H1 (cell line): ENCODE data around the gene VPS13D. TPM values are rescaled to one million over a fixed set of nuclear protein-coding genes. Genes with fewer than 3 reads are reported as not detected.

Experiments
- CTCF ChIA-PET: fragments of 300-600 bp; sonication (Branson Sonifier 250); formaldehyde crosslinking; loops from one replicate; lab custom pipeline; 2021; ENCODE audit not compliant: partially characterized antibody; lab: Charles Lee
- POLR2A ChIA-PET: fragments of 300-600 bp; sonication (Branson Sonifier 250); formaldehyde crosslinking; loops from one replicate; lab custom pipeline; 2021; ENCODE audit warnings: inconsistent platforms; ENCODE audit not compliant: partially characterized antibody; lab: Charles Lee
- DNase-seq, 2 experiments: peaks; one replicate each; pipeline versions ENCODE4 v3.0.0 to v3.0.0-alpha.2; 2010 to 2022; ENCODE audit warnings: low spot score in 2 of 2, low read depth in 1 of 2, mixed read lengths in 1 of 2
- FAIRE-seq: peaks from 2 replicates; lab custom pipeline; 2011; peaks lifted over from hg19 to GRCh38; lab: Jason Lieb, UNC
- H2AFZ ChIP-seq: 2 replicates; pipeline ENCODE4 v1.8.1; 2012; ENCODE audit warnings: low read length, inconsistent platforms
- H2AK5ac ChIP-seq: 2 replicates; pipeline ENCODE4 v1.6.1; 2013; ENCODE audit warnings: low read depth, low read length
- H2BK120ac ChIP-seq: replicated peaks from 2 replicates; pipeline ENCODE3; 2013; ENCODE audit warnings: low read depth, low read length, inconsistent platforms
- H2BK12ac ChIP-seq: 2 replicates; pipeline ENCODE4 v1.6.1; 2013; ENCODE audit warnings: low read depth, low read length
- H2BK15ac ChIP-seq: 2 replicates; pipeline ENCODE4 v1.6.1; 2013; ENCODE audit warnings: low read length
- H2BK20ac ChIP-seq: 2 replicates; pipeline ENCODE4 v1.6.1; 2013; ENCODE audit warnings: low read length
- H2BK5ac ChIP-seq: 2 replicates; pipeline ENCODE4 v1.6.1; 2013; ENCODE audit warnings: low read depth, low read length
- H3K14ac ChIP-seq: 2 replicates; pipeline ENCODE4 v1.6.1; 2013; ENCODE audit warnings: inconsistent platforms; ENCODE audit not compliant: insufficient read length
- H3K18ac ChIP-seq: 2 replicates; pipeline ENCODE4 v1.6.1; 2013; ENCODE audit warnings: low read length; ENCODE audit errors: extremely low read depth
- H3K23ac ChIP-seq: 2 replicates; pipeline ENCODE4 v1.6.1; 2013; ENCODE audit warnings: inconsistent platforms; ENCODE audit not compliant: insufficient read length
- H3K23me2 ChIP-seq: 2 replicates; pipeline ENCODE4 v1.6.1; 2013; ENCODE audit warnings: low read depth, low read length
- H3K27ac ChIP-seq: 2 replicates; pipeline ENCODE4 v1.6.1; 2011; ENCODE audit warnings: low read depth, low read length, inconsistent platforms
- H3K27me3 ChIP-seq, 4 experiments: replicated peaks in 1 of 4; 1 replicate in 1 of 4; 2 replicates in 3 of 4; pipeline versions ENCODE4 v1.6.1 to v1.8.1; 2011 to 2013; ENCODE audit warnings: low read length in 3 of 4, mild to moderate bottlenecking in 3 of 4, inconsistent platforms in 2 of 4, mixed read lengths in 2 of 4, moderate library complexity in 1 of 4; ENCODE audit not compliant: control insufficient read depth in 3 of 4, insufficient read depth in 3 of 4; ENCODE audit errors: extremely low read depth in 1 of 4
- H3K36me3 ChIP-seq, 4 experiments: 2 replicates each; pipeline versions ENCODE4 v1.6.1 to v1.8.1; 2011 to 2013; ENCODE audit warnings: mild to moderate bottlenecking in 4 of 4, low read length in 3 of 4, moderate library complexity in 2 of 4, control low read depth in 1 of 4, inconsistent platforms in 1 of 4; ENCODE audit not compliant: insufficient read depth in 4 of 4, control insufficient read depth in 2 of 4
- H3K4ac ChIP-seq: replicated peaks from 2 replicates; pipeline ENCODE3; 2013; ENCODE audit warnings: low read length, low read depth, mixed read lengths, inconsistent platforms; ENCODE audit not compliant: insufficient read length
- H3K4me1 ChIP-seq, 4 experiments: replicated peaks in 1 of 4; 1 replicate in 1 of 4; 2 replicates in 3 of 4; pipeline versions ENCODE4 v1.6.1 to v1.8.1; 2011 to 2013; ENCODE audit warnings: low read length in 3 of 4, inconsistent platforms in 2 of 4, mixed read lengths in 1 of 4; ENCODE audit not compliant: insufficient read depth in 4 of 4, control insufficient read depth in 3 of 4
- H3K4me2 ChIP-seq, 2 experiments: 2 replicates each; pipeline versions ENCODE4 v1.6.1 to v1.8.1; 2011 to 2013; ENCODE audit warnings: low read depth in 2 of 2, low read length in 2 of 2, control low read depth in 1 of 2, inconsistent platforms in 1 of 2, mild to moderate bottlenecking in 1 of 2; ENCODE audit not compliant: insufficient read depth in 1 of 2
- H3K4me3 ChIP-seq, 4 experiments: fragments of 200-600, 300-600 bp in 1 of 4; sonication (generic), shearing (Covaris generic), sonication (Bioruptor Twin) in 1 of 4; 2 replicates each; pipeline versions ENCODE4 v1.5.1 to v1.8.1; 2011 to 2016; ENCODE audit warnings: low read length in 4 of 4, low read depth in 3 of 4, control low read depth in 2 of 4, inconsistent platforms in 2 of 4, mild to moderate bottlenecking in 2 of 4, mixed read lengths in 1 of 4, moderate library complexity in 1 of 4; ENCODE audit not compliant: insufficient read depth in 2 of 4; ENCODE audit errors: extremely low read depth in 1 of 4
- H3K56ac ChIP-seq: replicated peaks from 2 replicates; pipeline ENCODE3; 2013; ENCODE audit warnings: low read depth, mild to moderate bottlenecking, mixed read lengths, low read length, inconsistent platforms; ENCODE audit not compliant: insufficient read length
- H3K79me1 ChIP-seq: 2 replicates; pipeline ENCODE4 v1.6.1; 2013; ENCODE audit warnings: low read depth, low read length, control low read depth
- H3K79me2 ChIP-seq, 2 experiments: 2 replicates each; pipeline versions ENCODE4 v1.6.1 to v1.8.1; 2012 to 2013; ENCODE audit warnings: low read length in 2 of 2, mild to moderate bottlenecking in 2 of 2, inconsistent platforms in 1 of 2; ENCODE audit not compliant: insufficient read depth in 2 of 2, control insufficient read depth in 1 of 2
- H3K9ac ChIP-seq, 4 experiments: replicated peaks in 1 of 4; 1 replicate in 1 of 4; 2 replicates in 3 of 4; pipeline versions ENCODE4 v1.6.1 to v1.8.1; 2011 to 2013; ENCODE audit warnings: low read depth in 3 of 4, low read length in 3 of 4, control low read depth in 2 of 4, mild to moderate bottlenecking in 2 of 4, moderate library complexity in 2 of 4, inconsistent platforms in 1 of 4; ENCODE audit errors: extremely low read depth in 1 of 4
- H3K9me3 ChIP-seq, 2 experiments: 2 replicates each; pipeline versions ENCODE4 v1.6.1 to v1.8.1; 2012 to 2013; ENCODE audit warnings: mild to moderate bottlenecking in 2 of 2, moderate library complexity in 2 of 2, control low read depth in 1 of 2, inconsistent platforms in 1 of 2, low read depth in 1 of 2, low read length in 1 of 2, mixed read lengths in 1 of 2; ENCODE audit not compliant: insufficient read depth in 2 of 2
- H4K20me1 ChIP-seq, 2 experiments: replicated peaks in 1 of 2; 2 replicates each; pipeline versions ENCODE3 to v1.8.1; 2011 to 2013; ENCODE audit warnings: inconsistent platforms in 2 of 2, low read length in 2 of 2, mild to moderate bottlenecking in 1 of 2; ENCODE audit not compliant: insufficient read depth in 2 of 2, control insufficient read depth in 1 of 2
- H4K5ac ChIP-seq: 2 replicates; pipeline ENCODE4 v1.6.1; 2013; ENCODE audit warnings: low read length, low read depth, mixed read lengths, inconsistent platforms; ENCODE audit not compliant: insufficient read length
- H4K8ac ChIP-seq: 2 replicates; pipeline ENCODE4 v1.8.0; 2013; ENCODE audit warnings: mild to moderate bottlenecking, moderate library complexity, low read length, inconsistent platforms; ENCODE audit not compliant: insufficient read depth; ENCODE audit errors: extremely low read depth
- H4K91ac ChIP-seq: replicated peaks from 2 replicates; pipeline ENCODE3; 2013; ENCODE audit warnings: low read length, mixed read lengths, inconsistent platforms; ENCODE audit not compliant: insufficient read length
- BCL11A ChIP-seq, 2 experiments: IDR thresholded peaks; one replicate each; pipeline ENCODE4 v1.6.1; 2011; ENCODE audit warnings: low read depth in 2 of 2, low read length in 2 of 2, mild to moderate bottlenecking in 2 of 2
- CBX5 ChIP-seq: fragments of 300-800, 300-1000 bp; sonication (generic); IDR thresholded peaks from 2 replicates; pipeline ENCODE4 v1.7.1; 2016; ENCODE audit warnings: antibody characterized with exemption, low read length, low read depth
- CHD1 ChIP-seq: IDR thresholded peaks from 2 replicates; pipeline ENCODE4 v1.6.1; 2012; ENCODE audit warnings: low read depth, low read length, improper control_type of control experiment
- CTBP2 ChIP-seq: IDR thresholded peaks from 2 replicates; pipeline ENCODE4 v1.7.0; 2011; ENCODE audit warnings: borderline replicate concordance, mild to moderate bottlenecking, moderate library complexity, mixed read lengths, low read length; ENCODE audit not compliant: insufficient read depth, insufficient read length
- GTF2F1 ChIP-seq: IDR thresholded peaks from 2 replicates; pipeline ENCODE4 v1.6.1; 2012; ENCODE audit warnings: low read depth, low read length, improper control_type of control experiment, borderline replicate concordance
- HDAC2 ChIP-seq, 2 experiments: fragments of 300-600 bp in 1 of 2; sonication (generic) in 1 of 2; IDR thresholded peaks; 2 replicates each; pipeline ENCODE4 v1.6.1; 2011 to 2012; ENCODE audit warnings: low read depth in 2 of 2, low read length in 2 of 2, mild to moderate bottlenecking in 2 of 2, moderate library complexity in 2 of 2, borderline replicate concordance in 1 of 2, inconsistent platforms in 1 of 2
- JUN ChIP-seq: IDR thresholded peaks from 2 replicates; pipeline ENCODE4 v1.6.1; 2011; ENCODE audit warnings: low read depth, mild to moderate bottlenecking, improper control_type of control experiment, low read length
- JUND ChIP-seq: IDR thresholded peaks from 2 replicates; pipeline ENCODE4 v1.6.1; 2011; ENCODE audit warnings: mild to moderate bottlenecking, improper control_type of control experiment, low read length
- PHF8 ChIP-seq: fragments of 200-600 bp; sonication (generic); conservative IDR thresholded peaks from 2 replicates; pipeline ENCODE4 v1.7.1; 2012; ENCODE audit warnings: low read depth, mild to moderate bottlenecking, inconsistent platforms, low read length, moderate library complexity
- POLR2A ChIP-seq, 2 experiments: IDR thresholded peaks; 1 replicate in 1 of 2; 2 replicates in 1 of 2; pipeline ENCODE4 v1.6.1; 2011; ENCODE audit warnings: low read depth in 2 of 2, low read length in 2 of 2, mild to moderate bottlenecking in 2 of 2; ENCODE audit errors: control extremely low read depth in 1 of 2
- POLR2AphosphoS5 ChIP-seq: IDR thresholded peaks from 2 replicates; pipeline ENCODE4 v1.6.1; 2011; ENCODE audit warnings: low read depth, low read length
- RBBP5 ChIP-seq: IDR thresholded peaks from 2 replicates; pipeline ENCODE4 v1.7.1; 2012; ENCODE audit warnings: low read depth, mild to moderate bottlenecking, inconsistent platforms, low read length, moderate library complexity, borderline replicate concordance
- SP2 ChIP-seq: IDR thresholded peaks from 2 replicates; pipeline ENCODE4 v1.6.1; 2012; ENCODE audit warnings: mild to moderate bottlenecking, low read length, inconsistent platforms
- WGBS, 2 experiments: shearing (Covaris generic) in 1 of 2; methylation state at CpG; one replicate each; pipeline versions ENCODE4 v1.1.6 to v1.1.7; 2013 to 2015; ENCODE audit warnings: low lambda C conversion rate in 2 of 2, mixed read lengths in 2 of 2, inconsistent platforms in 1 of 2, low coverage in 1 of 2, missing lambda C conversion rate in 1 of 2; ENCODE audit not compliant: insufficient replicate concordance in 2 of 2, insufficient coverage in 1 of 2, insufficient read length in 1 of 2; ENCODE audit errors: extremely low coverage in 1 of 2, missing lambda C conversion rate in 1 of 2; 5-methylcytosine and 5-hydroxymethylcytosine counted together
- polyA plus RNA-seq, 7 experiments: library from polyadenylated mRNA; depleted of rRNA in 3 of 7; stranded (reverse) in 5 of 7; unstranded in 2 of 7; fragments of >200 nt in 5 of 7; fragments of 200-250 nt in 2 of 7; gene quantifications; 1 replicate in 5 of 7; 2 replicates in 1 of 7; 4 replicates in 1 of 7; pipeline versions ENCODE4 v1.2.1 to v1.2.3, GENCODE V29; 2011 to 2013; ENCODE audit warnings: missing spikeins in 2 of 7, mixed read lengths in 2 of 7
- total RNA-seq: library from RNA; stranded (reverse); fragmentation: NEBNext Ultra II Directional; extraction: Animal tissue kit (Norgen Biotek cat#: 25700); gene quantifications from 2 replicates; pipeline ENCODE4 v1.2.1, GENCODE V29; 2021
- TF ChIP-seq, protein P1 (sequence below): IDR thresholded peaks from 2 replicates; pipeline ENCODE4 v1.6.1; 2011; ENCODE audit warnings: low read length, improper control_type of control experiment

Gene VPS13D
- total and polyA plus RNA-seq, 2 of the 8 experiments (the other 6 are each of a cell fraction or from before 2014, with no cell fraction given) = 10.9 to 31.2 TPM

DNA sequence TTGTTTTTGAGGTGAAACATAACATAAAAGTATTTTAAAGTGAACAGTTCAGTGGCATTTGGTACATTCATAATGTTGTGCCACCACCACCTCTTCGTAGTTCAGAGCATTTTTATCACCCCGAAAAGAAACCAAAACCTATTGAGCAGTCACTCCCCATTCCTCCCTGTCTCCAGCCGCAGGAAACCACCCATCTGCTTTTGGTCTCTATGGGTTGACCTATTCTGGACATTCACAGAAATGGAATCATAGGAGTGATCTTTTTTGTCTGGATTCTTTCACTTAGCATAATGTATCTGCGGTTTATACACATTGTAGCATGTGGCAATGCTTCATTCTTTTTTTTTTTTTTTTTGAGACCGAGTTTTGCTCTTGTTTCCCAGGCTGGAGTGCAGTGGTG is 141.2 kb downstream of the VPS13D start:
- Histone ChIP-seq H3K27me3 (no peaks in the 10 kb centered on the region), H4K5ac (no peak overlapping the region), H3K56ac (no peak overlapping the region), H2BK5ac (no peak overlapping the region), H3K4me3 (no peak overlapping the region), H3K23me2 (no peaks in the 10 kb centered on the region), H4K8ac (no peak overlapping the region), H2AK5ac (no peak overlapping the region), H2BK12ac (no peak overlapping the region), H2BK20ac (no peak overlapping the region), H3K27ac (no peak overlapping the region), H3K18ac (no peak overlapping the region), H3K23ac (no peak overlapping the region), H3K79me2 (no peaks in the 10 kb centered on the region), H3K14ac (no peak overlapping the region), H3K4me1 (no peaks in the 10 kb centered on the region), H2BK120ac (no peak overlapping the region), H3K9ac (no peak overlapping the region), H2BK15ac (no peak overlapping the region), H4K91ac (no peak overlapping the region), H3K36me3 (peaks cover 0 to 15% (median 2%) of the 10 kb centered on the region in 4 experiments; a peak in 3 of 8 replicates), H3K9me3 (no peaks in the 10 kb centered on the region), H3K4ac (no peak overlapping the region), H3K4me2 (no peak overlapping the region), H2AFZ (no peak overlapping the region), H3K79me1 (no peaks in the 10 kb centered on the region), H4K20me1 (no peaks in the 10 kb centered on the region)
- FAIRE-seq = no peak
- DNase-seq = no peak
- 96% methylated on average over 4 of the region's 5 CpGs; no CpG with 5 or more reads in 1 of the 2 experiments for WGBS, 2 experiments
- POLR2A ChIA-PET = no interaction called here
- CTCF ChIA-PET = no interaction called here
- TF ChIP-seq JUND (no peak), BCL11A (IDR thresholded peaks at IDR 0.05; ENCODE audit: low read depth in 2 of 2, low read length in 2 of 2) (no peak), CTBP2 (no peak), POLR2AphosphoS5 (no peak), SP2 (no peak), CBX5 (no peak), CHD1 (no peak), PHF8 (no peak), HDAC2 (IDR thresholded peaks at IDR 0.05; ENCODE audit: borderline replicate concordance in 1 of 2, low read depth in 2 of 2, low read length in 2 of 2) (no peak), JUN (no peak), RBBP5 (no peak), GTF2F1 (no peak), POLR2A (IDR thresholded peaks at IDR 0.05; ENCODE audit: control extremely low read depth in 1 of 2, low read depth in 2 of 2, low read length in 2 of 2) (no peak)
- TF ChIP-seq, protein P1, sequence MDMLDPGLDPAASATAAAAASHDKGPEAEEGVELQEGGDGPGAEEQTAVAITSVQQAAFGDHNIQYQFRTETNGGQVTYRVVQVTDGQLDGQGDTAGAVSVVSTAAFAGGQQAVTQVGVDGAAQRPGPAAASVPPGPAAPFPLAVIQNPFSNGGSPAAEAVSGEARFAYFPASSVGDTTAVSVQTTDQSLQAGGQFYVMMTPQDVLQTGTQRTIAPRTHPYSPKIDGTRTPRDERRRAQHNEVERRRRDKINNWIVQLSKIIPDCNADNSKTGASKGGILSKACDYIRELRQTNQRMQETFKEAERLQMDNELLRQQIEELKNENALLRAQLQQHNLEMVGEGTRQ = no peak
